OCI-LY7 (cell line): ENCODE data around the gene TMEM150C.

ENCODE experiments used
- EZH2phosphoT487 ChIP-seq: fragments of 200-600 bp; sonication (generic); IDR thresholded peaks from 2 replicates; pipeline ENCODE4 v1.6.1; 2018; ENCODE audit warnings: low read depth, borderline replicate concordance, mild to moderate bottlenecking, mixed run types, antibody characterized with exemption, low read length, moderate library complexity, mixed read lengths
- TF ChIP-seq, protein P1 (sequence below): fragments of 200-600 bp; sonication (generic); conservative IDR thresholded peaks from 2 replicates; pipeline ENCODE4 v1.5.1; 2014; ENCODE audit warnings: mild to moderate bottlenecking, antibody characterized with exemption, low read length, moderate library complexity, mixed read lengths

DNA sequence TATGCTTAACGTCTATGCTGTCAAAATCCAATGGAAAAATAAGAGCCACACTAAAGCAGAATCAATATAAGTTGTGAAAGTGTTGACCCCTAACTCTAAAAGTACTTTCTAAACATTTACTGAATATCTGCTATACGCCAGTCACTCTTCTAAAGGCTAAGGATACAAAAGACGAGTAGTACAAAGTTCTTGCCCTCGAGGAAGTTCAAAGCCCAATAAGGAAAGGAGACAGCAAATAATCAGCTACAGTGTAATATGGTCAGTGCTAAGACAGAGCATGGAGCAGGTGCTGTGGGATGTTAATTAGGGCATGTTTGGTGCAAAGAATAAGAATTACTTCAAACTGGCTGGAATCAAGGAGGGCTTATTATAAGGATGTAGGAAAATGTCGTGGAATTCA, 31.6 kb upstream of the TMEM150C start:
- TF ChIP-seq, protein P1, sequence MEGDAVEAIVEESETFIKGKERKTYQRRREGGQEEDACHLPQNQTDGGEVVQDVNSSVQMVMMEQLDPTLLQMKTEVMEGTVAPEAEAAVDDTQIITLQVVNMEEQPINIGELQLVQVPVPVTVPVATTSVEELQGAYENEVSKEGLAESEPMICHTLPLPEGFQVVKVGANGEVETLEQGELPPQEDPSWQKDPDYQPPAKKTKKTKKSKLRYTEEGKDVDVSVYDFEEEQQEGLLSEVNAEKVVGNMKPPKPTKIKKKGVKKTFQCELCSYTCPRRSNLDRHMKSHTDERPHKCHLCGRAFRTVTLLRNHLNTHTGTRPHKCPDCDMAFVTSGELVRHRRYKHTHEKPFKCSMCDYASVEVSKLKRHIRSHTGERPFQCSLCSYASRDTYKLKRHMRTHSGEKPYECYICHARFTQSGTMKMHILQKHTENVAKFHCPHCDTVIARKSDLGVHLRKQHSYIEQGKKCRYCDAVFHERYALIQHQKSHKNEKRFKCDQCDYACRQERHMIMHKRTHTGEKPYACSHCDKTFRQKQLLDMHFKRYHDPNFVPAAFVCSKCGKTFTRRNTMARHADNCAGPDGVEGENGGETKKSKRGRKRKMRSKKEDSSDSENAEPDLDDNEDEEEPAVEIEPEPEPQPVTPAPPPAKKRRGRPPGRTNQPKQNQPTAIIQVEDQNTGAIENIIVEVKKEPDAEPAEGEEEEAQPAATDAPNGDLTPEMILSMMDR = no peak
- no peak for TF ChIP-seq EZH2phosphoT487
